ENCODE data around the gene LRRC7.
"Not testable (repeated sequence)": the region's sequence is repeated elsewhere in the genome, so short reads cannot be mapped to it uniquely, and the experiment has no call there.

The LRRC7 gene

GRCh38 chr1:69862906-69863305 is 295.2 kb downstream of the LRRC7 start:
- no peak for FAIRE-seq

GRCh38 chr1:69863704-69864103 is 296.0 kb downstream of the LRRC7 start:
- no peak for TF ChIP-seq CTCF (IDR thresholded peaks at IDR 0.05; ENCODE audit: insufficient read depth, missing control alignments)
- DNase-seq (ENCODE audit: insufficient read length, low spot score) (no peak), FAIRE-seq (no peak)

More at GRCh38 chr1:69862906-69863305, 295.2 kb downstream of the LRRC7 start:
- TF ChIP-seq CTCF (IDR thresholded peaks at IDR 0.05; ENCODE audit: insufficient read depth, missing control alignments): no peak
- no peak for DNase-seq (ENCODE audit: insufficient read length, low spot score)

- no peak for TF ChIP-seq CTCF (IDR thresholded peaks at IDR 0.05; ENCODE audit: insufficient read depth, missing control alignments)
- DNase-seq (ENCODE audit: insufficient read length, low spot score) (no peak), FAIRE-seq (no peak)
Observed at GRCh38 chr1:69871412-69871811, 303.7 kb downstream of the LRRC7 start.

GRCh38 chr1:69878338-69878737 is 310.6 kb downstream of the LRRC7 start:
- DNase-seq (ENCODE audit: insufficient read length, low spot score) (no peak), FAIRE-seq (no peak)
- TF ChIP-seq CTCF (IDR thresholded peaks at IDR 0.05; ENCODE audit: insufficient read depth, missing control alignments): no peak

GRCh38 chr1:69888016-69888415 is 320.3 kb downstream of the LRRC7 start:
- not testable (repeated sequence) for DNase-seq (ENCODE audit: insufficient read length, low spot score); FAIRE-seq

- DNase-seq (ENCODE audit: insufficient read length, low spot score) (no peak), FAIRE-seq (no peak)
Observed at GRCh38 chr1:69888657-69889056, 320.9 kb downstream of the LRRC7 start.

GRCh38 chr1:69898403-69898947 is 330.8 kb downstream of the LRRC7 start:
- no peak for FAIRE-seq
- no peak for TF ChIP-seq CTCF (IDR thresholded peaks at IDR 0.05; ENCODE audit: insufficient read depth, missing control alignments)
- DNase-seq (ENCODE audit: insufficient read length, low spot score): no peak

More at GRCh38 chr1:69888657-69889056, 320.9 kb downstream of the LRRC7 start:
- no peak for TF ChIP-seq CTCF (IDR thresholded peaks at IDR 0.05; ENCODE audit: insufficient read depth, missing control alignments)

- DNase-seq (ENCODE audit: insufficient read length, low spot score): no peak
- no peak for TF ChIP-seq CTCF (IDR thresholded peaks at IDR 0.05; ENCODE audit: insufficient read depth, missing control alignments)
- no peak for FAIRE-seq
Observed at GRCh38 chr1:69911301-69911801, 343.6 kb downstream of the LRRC7 start.

Data from D721Med (cell line).